GM21619 (cell line): ENCODE results near the gene OR2T5.
"Not testable (repeated sequence)": the region's sequence is repeated elsewhere in the genome, so short reads cannot be mapped to it uniquely, and the experiment has no call there.

ENCODE experiments used
- ATAC-seq: cut with Tn5 transposase; IDR thresholded peaks from one replicate; pipeline ENCODE4 v1.9.1; 2021; ENCODE audit not compliant: unreplicated experiment

OR2T5 gene

DNA sequence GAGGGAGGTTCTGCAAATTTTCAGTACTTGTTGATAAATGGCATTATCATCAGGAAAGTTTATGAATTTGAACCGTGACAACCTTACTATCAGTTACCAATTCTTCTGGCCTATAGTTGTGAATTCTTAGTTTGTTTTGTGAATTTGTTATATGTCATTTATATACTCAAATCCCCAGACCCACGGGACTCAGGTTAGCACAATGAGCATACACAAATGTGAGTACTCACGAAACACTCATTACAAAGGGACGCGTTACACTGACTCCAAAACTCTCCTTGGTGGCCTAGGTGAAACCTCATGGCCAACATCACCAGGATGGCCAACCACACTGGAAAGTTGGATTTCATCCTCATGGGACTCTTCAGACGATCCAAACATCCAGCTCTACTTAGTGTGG is at the start of gene OR2T5:
TSS of gene OR2T5 (plus strand) at position 301 of the 400 bp plus-strand sequence. CDS start at position 301, 0 bp downstream.
- not testable (repeated sequence) for ATAC-seq

DNA sequence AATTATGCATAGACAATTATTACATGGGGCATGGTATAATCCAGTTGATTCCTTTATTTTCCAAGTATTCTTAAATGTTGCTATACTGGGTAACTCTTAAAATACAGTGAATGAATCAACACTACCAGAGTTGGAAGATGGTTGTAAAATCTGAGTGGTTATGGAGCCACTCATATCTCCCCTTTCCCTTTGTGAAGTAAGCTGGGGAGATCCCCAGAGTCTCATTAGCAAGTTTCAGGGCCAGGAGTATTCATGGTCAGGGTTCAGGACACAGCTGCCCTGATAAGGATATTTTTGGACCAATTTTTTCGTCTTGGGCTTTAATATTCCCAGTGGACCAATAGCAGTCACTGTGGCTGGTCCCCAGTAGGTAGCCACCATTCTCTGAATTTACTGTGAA is 49.7 kb upstream of the OR2T5 start:
- ATAC-seq: peak; percentile 43

DNA sequence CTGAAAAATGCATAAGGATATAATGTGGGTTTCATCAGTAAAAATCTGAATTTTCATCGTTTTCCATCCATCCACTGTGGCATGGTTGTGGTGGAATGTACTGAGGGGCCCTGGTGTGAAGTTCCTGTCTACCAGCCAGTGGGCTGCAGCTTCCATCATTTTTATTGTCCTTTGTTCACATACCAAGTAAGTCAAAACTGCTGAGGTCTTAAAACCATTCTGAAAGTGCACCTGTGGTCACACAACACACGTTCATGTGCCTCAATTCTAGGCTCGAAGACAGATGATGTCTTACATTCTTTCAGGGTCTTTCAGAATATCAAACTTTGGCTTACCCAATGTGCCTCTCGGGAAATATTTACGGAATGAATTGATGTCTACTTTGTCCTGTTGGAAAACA is 49.1 kb upstream of the OR2T5 start:
- ATAC-seq: not testable (repeated sequence)

GRCh38 chr1:248442500-248443277 is 45.7 kb upstream of the OR2T5 start:
- ATAC-seq: not testable (repeated sequence)

- not testable (repeated sequence) for ATAC-seq
Measured at GRCh38 chr1:248444603-248445002, 43.8 kb upstream of the OR2T5 start.

- ATAC-seq: not testable (repeated sequence)
Measured at GRCh38 chr1:248445399-248445798, 43.0 kb upstream of the OR2T5 start, which contains the start of gene OR2T2. Gene OR2T2 (plus strand): TSS chr1:248445637. CDS start chr1:248452798, 7,161 bp downstream.

- ATAC-seq: peak; percentile 45
Measured at GRCh38 chr1:248448409-248449074, 39.8 kb upstream of the OR2T5 start.

DNA sequence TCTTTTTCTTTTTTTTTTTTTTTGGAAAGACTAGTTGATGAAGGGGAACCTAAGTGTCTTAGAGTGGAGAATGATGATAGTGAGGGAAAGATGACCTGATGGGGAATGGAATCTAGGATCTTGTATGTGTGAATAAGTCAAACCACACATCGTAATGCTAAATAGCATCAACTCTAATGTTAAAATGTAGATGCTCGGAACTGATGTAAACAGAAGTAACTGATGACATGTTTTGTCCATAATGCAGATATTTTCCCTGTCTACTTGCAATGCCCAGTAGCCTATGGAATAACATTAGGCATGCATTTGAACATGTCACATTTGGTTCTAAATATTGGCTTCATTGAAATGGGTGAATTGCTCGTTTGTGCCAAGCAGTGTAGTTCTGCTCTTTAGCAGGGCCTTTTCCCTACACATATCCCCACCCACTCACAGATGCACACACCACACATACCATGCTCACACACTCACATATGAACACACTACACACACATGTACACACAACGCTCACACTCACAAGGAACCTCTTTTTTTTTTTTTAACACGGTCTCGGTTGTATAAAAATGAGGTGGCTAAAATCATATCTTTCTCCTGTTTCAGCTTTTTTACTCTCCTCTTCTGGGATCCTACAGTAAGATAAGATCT is 38.4 kb upstream of the OR2T5 start:
- not testable (repeated sequence) for ATAC-seq

DNA sequence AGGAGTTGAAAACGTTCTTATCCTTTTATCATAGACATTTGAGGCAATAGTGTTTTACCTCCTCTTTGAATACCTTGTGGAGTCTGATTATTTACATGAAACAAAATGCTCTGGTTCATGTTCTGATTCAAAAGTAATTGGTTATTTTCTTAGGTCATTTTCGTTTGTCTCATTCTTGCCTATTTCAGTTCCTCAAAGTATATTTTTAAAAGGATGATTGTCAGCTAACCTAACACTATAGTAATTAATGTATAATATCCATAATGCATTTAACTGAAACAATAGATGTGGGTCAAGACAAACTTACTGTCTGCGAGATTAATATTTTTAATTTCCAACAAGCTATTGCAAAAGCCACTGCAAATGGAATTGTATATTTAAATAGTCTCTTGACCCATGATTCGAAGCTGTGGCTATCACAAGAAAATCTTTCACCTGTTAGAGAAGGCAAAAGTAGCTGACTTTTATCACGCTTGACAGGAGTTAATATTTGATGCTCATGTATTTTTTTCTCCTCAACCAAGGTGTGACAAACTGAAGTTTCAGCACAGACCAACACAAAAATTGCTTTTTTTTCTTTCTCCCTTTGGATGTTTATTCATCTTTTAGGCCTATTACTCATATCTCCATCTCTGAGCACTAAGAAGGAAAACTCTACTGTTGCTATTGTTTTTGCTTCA is 37.8 kb upstream of the OR2T5 start:
- peak; percentile 54 for ATAC-seq

DNA sequence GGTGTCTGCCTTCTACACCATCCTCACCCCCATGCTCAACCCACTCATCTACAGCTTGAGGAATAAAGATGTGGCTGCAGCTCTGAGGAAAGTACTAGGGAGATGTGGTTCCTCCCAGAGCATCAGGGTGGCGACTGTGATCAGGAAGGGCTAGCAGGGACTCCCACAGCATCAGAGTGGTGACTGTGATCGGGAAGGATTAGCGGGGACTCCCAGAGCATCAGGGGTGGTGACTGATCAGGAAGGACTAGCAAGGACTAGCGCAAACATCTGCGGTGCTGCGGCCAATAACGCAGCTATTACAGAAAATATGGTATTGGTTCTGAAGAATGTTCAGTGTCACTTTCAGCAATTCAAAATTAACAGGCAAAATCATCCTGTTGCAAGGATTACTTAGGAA is 34.8 kb upstream of the OR2T5 start:
- ATAC-seq: not testable (repeated sequence)

GRCh38 chr1:248455045-248455444 is 33.3 kb upstream of the OR2T5 start:
- not testable (repeated sequence) for ATAC-seq

GRCh38 chr1:248456635-248457034 is 31.8 kb upstream of the OR2T5 start:
- not testable (repeated sequence) for ATAC-seq

DNA sequence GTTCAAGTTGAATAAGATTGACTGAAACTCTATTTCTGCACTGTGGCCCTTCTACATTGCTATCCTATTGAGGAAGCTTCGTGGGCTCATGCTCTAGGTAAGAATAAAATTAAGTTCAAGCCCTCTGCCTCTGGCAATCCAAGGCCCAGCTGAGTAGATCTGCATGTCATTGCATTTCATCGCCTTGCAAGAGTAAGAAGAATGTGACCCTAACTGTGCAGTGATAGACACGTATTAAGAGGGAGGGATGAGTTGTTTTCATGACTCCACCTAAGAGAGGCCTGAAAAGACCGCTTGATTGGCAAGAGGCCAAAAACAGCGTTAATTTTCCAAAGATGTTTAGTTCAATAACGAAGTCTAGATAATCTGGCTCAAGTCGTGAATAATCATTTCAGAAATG is 29.3 kb upstream of the OR2T5 start:
- not testable (repeated sequence) for ATAC-seq

GRCh38 chr1:248471154-248471553 is 17.2 kb upstream of the OR2T5 start:
- no peak for ATAC-seq

GRCh38 chr1:248472111-248472510 is 16.3 kb upstream of the OR2T5 start:
- not testable (repeated sequence) for ATAC-seq

DNA sequence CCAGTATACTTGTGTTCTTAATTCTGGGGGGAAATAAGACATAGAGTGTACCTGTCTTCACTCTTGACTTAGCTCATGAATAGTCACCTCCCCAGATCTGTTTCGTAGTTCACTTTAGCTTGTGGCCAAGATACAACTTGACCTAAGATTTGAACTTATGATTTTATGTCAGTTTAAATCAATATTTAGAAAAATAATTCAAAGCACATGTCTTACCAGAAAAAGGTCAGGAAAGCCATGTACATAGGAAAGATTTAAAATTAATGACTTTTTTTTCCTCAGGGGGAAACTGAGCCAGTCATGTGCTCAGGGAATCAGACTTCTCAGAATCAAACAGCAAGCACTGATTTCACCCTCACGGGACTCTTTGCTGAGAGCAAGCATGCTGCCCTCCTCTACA is 15.3 kb upstream of the OR2T5 start, which contains the start of gene OR2T3:
TSS of gene OR2T3 (plus strand) at position 301 of the 400 bp plus-strand sequence. CDS start at position 301, 0 bp downstream.
- not testable (repeated sequence) for ATAC-seq

DNA sequence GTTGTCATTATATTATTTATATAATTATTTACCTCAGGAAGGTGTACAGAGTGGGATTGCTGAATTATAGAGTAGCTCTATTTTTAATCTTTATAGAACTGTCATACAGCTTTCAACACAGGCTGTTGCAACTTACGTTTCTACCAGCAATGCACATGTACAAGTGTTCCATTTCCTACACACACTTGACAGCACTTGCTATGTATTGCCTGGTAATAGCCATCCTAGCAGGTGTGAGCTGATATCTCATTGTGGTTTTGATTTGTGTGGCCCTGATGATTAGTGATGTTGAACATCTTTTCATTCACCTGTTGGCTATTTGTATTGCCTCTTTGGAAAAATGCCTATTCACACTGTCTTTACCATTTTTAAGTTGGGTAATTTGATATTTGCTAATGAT is 12.7 kb upstream of the OR2T5 start:
- peak; percentile 84 for ATAC-seq

- peak; percentile 86 for ATAC-seq
Measured at GRCh38 chr1:248481686-248482579, 6.5 kb upstream of the OR2T5 start.

- not testable (repeated sequence) for ATAC-seq
Measured at GRCh38 chr1:248496661-248497060, 8.3 kb downstream of the OR2T5 start.
